HCT116 (cell line): ENCODE data around the gene TOX2. TPM values are rescaled to one million over a fixed set of nuclear protein-coding genes. Genes with fewer than 3 reads are reported as not detected.

ENCODE experiments used
- ATAC-seq: fragments of 200-7000 bp; cut with Tn5 transposase; 2 replicates; pipeline ENCODE4 v1.9.1; 2020; ENCODE audit warnings: mild to moderate bottlenecking, moderate library complexity
- BruUV-seq: library from RNA; stranded (reverse); fragments of 400-500 nt; replicated peaks from 2 replicates; lab custom pipeline; 2021; lab: Mats Ljungman, UMichigan
- CTCF ChIA-PET: fragments of 300-600 bp; sonication (Branson Sonifier 250); formaldehyde crosslinking; loops from one replicate; lab custom pipeline; 2021; ENCODE audit warnings: antibody characterized with exemption; lab: Charles Lee
- POLR2A ChIA-PET: fragments of 300-600, 350-600 bp; sonication (Branson Sonifier 250); formaldehyde crosslinking; loops from one replicate; lab custom pipeline; 2021; ENCODE audit warnings: antibody characterized with exemption; lab: Charles Lee
- RAD21 ChIA-PET, 2 experiments: fragments of 300-600 bp; sonication (Branson Sonifier 250); formaldehyde crosslinking; loops; one replicate each; lab custom pipeline; 2023; ENCODE audit warnings: low total read pairs in 2 of 2; ENCODE audit not compliant: uncharacterized antibody in 2 of 2, unreplicated experiment in 2 of 2, low non-redundant PET in 1 of 2; lab: Charles Lee
- DNase-seq: peaks from one replicate; pipeline ENCODE4 v3.0.0-alpha.2; 2010; ENCODE audit warnings: low read depth, low spot score
- H2AFZ ChIP-seq: fragments of 200-600 bp; shearing (Covaris generic), sonication (generic); 2 replicates; pipeline ENCODE4 v1.6.1; 2017; ENCODE audit warnings: low read depth, mixed run types, mixed read lengths, antibody characterized with exemption, low read length; ENCODE audit not compliant: poor library complexity, severe bottlenecking
- H3K27ac ChIP-seq: 2 replicates; pipeline ENCODE4 v1.5.1; 2012; ENCODE audit warnings: low read depth, low read length
- H3K27me3 ChIP-seq: fragments of 200-600 bp; sonication (generic); 2 replicates; pipeline ENCODE4 v1.6.1; 2016; ENCODE audit warnings: mixed run types, low read length, mixed read lengths; ENCODE audit not compliant: insufficient read depth
- H3K36me3 ChIP-seq, 2 experiments: fragments of 200-500 bp in 1 of 2; fragments of 200-600 bp in 1 of 2; sonication (Bioruptor generic) in 1 of 2; sonication (generic) in 1 of 2; 2 replicates each; pipeline versions ENCODE4 v1.5.1 to v1.6.1; 2014 to 2016; ENCODE audit warnings: low read length in 2 of 2, inconsistent platforms in 1 of 2, mixed read lengths in 1 of 2, mixed run types in 1 of 2; ENCODE audit not compliant: insufficient read depth in 2 of 2, control insufficient read depth in 1 of 2
- H3K4me1 ChIP-seq, 2 experiments: fragments of 200-600 bp in 1 of 2; sonication (generic) in 1 of 2; 2 replicates each; pipeline versions ENCODE4 v1.5.1 to v1.6.1; 2012 to 2017; ENCODE audit warnings: low read length in 2 of 2, inconsistent platforms in 1 of 2, mild to moderate bottlenecking in 1 of 2, mixed read lengths in 1 of 2, mixed run types in 1 of 2, moderate library complexity in 1 of 2; ENCODE audit not compliant: insufficient read depth in 2 of 2, control insufficient read depth in 1 of 2
- H3K4me2 ChIP-seq: fragments of 200-600 bp; sonication (generic); 2 replicates; pipeline ENCODE4 v1.6.1; 2017; ENCODE audit warnings: mixed run types, low read length, mixed read lengths
- H3K4me3 ChIP-seq, 2 experiments: fragments of 200-600 bp in 1 of 2; sonication (generic) in 1 of 2; replicated peaks in 1 of 2; 2 replicates each; pipeline ENCODE4 v1.5.1; 2011 to 2016; ENCODE audit warnings: low read length in 2 of 2, control low read depth in 1 of 2, low read depth in 1 of 2, mild to moderate bottlenecking in 1 of 2, mixed read lengths in 1 of 2, mixed run types in 1 of 2
- H3K79me2 ChIP-seq: fragments of 200-600 bp; sonication (generic); 2 replicates; pipeline ENCODE4 v1.6.1; 2017; ENCODE audit warnings: mild to moderate bottlenecking, mixed run types, low read length, moderate library complexity, mixed read lengths; ENCODE audit not compliant: insufficient read depth
- H3K9ac ChIP-seq: fragments of 200-600 bp; sonication (generic); 2 replicates; pipeline ENCODE4 v1.6.1; 2016; ENCODE audit warnings: low read length, mixed read lengths
- H3K9me2 ChIP-seq: fragments of 200-600 bp; sonication (generic), shearing (Covaris generic); 2 replicates; pipeline ENCODE4 v1.6.1; 2017; ENCODE audit warnings: mixed run types, mild to moderate bottlenecking, moderate library complexity; ENCODE audit not compliant: insufficient read depth
- H3K9me3 ChIP-seq, 2 experiments: fragments of 200-500 bp in 1 of 2; fragments of 200-600 bp in 1 of 2; sonication (Bioruptor generic) in 1 of 2; sonication (generic) in 1 of 2; 2 replicates each; pipeline ENCODE4 v1.6.1; 2014 to 2017; ENCODE audit warnings: low read length in 2 of 2, mixed read lengths in 2 of 2, inconsistent platforms in 1 of 2, low read depth in 1 of 2, mild to moderate bottlenecking in 1 of 2, mixed run types in 1 of 2, moderate library complexity in 1 of 2; ENCODE audit not compliant: control insufficient read depth in 1 of 2, insufficient read depth in 1 of 2
- H4K20me1 ChIP-seq: fragments of 200-600 bp; sonication (generic), shearing (Covaris generic); 2 replicates; pipeline ENCODE4 v1.6.1; 2017; ENCODE audit warnings: mixed run types, mild to moderate bottlenecking, moderate library complexity; ENCODE audit not compliant: insufficient read depth
- CBX3 ChIP-seq: IDR thresholded peaks from 2 replicates; pipeline ENCODE4 v1.6.1; 2012; ENCODE audit warnings: low read depth
- CEBPB ChIP-seq: IDR thresholded peaks from 2 replicates; pipeline ENCODE4 v1.6.1; 2012; ENCODE audit warnings: low read depth
- EGR1 ChIP-seq: IDR thresholded peaks from 2 replicates; pipeline ENCODE4 v1.6.1; 2012; ENCODE audit warnings: low read depth
- EZH2phosphoT487 ChIP-seq: fragments of 200-600 bp; IDR thresholded peaks from 2 replicates; pipeline ENCODE4 v1.6.1; 2018; ENCODE audit warnings: antibody characterized with exemption, borderline replicate concordance
- JUND ChIP-seq: IDR thresholded peaks from 2 replicates; pipeline ENCODE4 v1.6.1; 2012
- POLR2A ChIP-seq: IDR thresholded peaks from 2 replicates; pipeline ENCODE4 v1.7.0; 2011; ENCODE audit warnings: borderline replicate concordance; ENCODE audit not compliant: insufficient read depth, insufficient read length; ENCODE audit errors: extremely low read depth
- POLR2AphosphoS5 ChIP-seq: IDR thresholded peaks from 2 replicates; pipeline ENCODE4 v1.6.1; 2011; ENCODE audit warnings: mild to moderate bottlenecking, low read depth, low read length, moderate library complexity
- RAD21 ChIP-seq: IDR thresholded peaks from 2 replicates; pipeline ENCODE4 v1.6.1; 2012; ENCODE audit warnings: low read depth, mild to moderate bottlenecking
- SP1 ChIP-seq: IDR thresholded peaks from 2 replicates; pipeline ENCODE4 v1.6.1; 2012; ENCODE audit warnings: low read depth
- SRF ChIP-seq: IDR thresholded peaks from 2 replicates; pipeline ENCODE4 v1.6.1; 2012; ENCODE audit warnings: low read depth
- TCF7L2 ChIP-seq: IDR thresholded peaks from 2 replicates; pipeline ENCODE4 v1.7.0; 2011; ENCODE audit warnings: borderline replicate concordance, inconsistent platforms; ENCODE audit not compliant: insufficient read depth, insufficient read length; ENCODE audit errors: extremely low read depth
- YY1 ChIP-seq: IDR thresholded peaks from 2 replicates; pipeline ENCODE4 v1.6.1; 2011; ENCODE audit warnings: low read length, low read depth, moderate library complexity, mild to moderate bottlenecking; ENCODE audit not compliant: insufficient replicate concordance; ENCODE audit errors: extremely low read depth
- ZFX ChIP-seq: fragments of 450-650 bp; IDR thresholded peaks from 2 replicates; pipeline ENCODE4 v1.6.1; 2017
- intact Hi-C: fragments of 100-400 bp; cut with micrococcal nuclease; formaldehyde crosslinking; loops from 2 replicates; pipeline ENCODE4 v1.10.0; 2022
- total RNA-seq: library from RNA; stranded (reverse); gene quantifications from one replicate; pipeline ENCODE4 v1.2.1, GENCODE V29; 2021; ENCODE audit not compliant: unreplicated experiment
- TF ChIP-seq, protein P1 (sequence below): IDR thresholded peaks from 2 replicates; pipeline ENCODE4 v1.6.1; 2011; ENCODE audit warnings: mild to moderate bottlenecking, low read length, moderate library complexity; ENCODE audit not compliant: insufficient replicate concordance; ENCODE audit errors: extremely low read depth
- TF ChIP-seq, protein P2 (sequence below): IDR thresholded peaks from 2 replicates; pipeline ENCODE4 v1.6.1; 2012

Gene TOX2
- total RNA-seq, 1 experiment from 2014 or later: 39.6 TPM

DNA sequence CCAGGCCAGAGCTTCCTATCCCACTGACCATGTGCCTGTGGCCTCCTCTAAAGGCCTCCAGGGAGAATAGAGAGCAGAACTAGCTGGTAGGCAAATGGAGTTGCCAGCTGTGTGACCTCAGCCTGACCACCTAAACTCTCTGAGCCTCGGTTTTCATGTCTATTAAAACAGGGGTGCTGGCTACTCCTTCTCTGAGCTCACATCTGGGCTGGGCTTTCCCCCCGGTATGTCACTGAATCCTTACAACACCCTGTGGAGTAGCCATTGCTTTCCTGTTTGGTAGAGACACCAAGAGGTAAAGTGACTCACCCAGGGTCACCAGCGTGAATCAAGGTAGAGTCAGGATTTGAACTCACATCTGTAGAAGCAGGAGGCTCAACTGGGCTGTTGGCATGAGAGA, 140.2 kb downstream of the TOX2 start:
- Histone ChIP-seq H3K4me3 (no peak overlapping the region), H3K27me3 (no peaks in the 10 kb centered on the region), H3K79me2 (no peaks in the 10 kb centered on the region), H4K20me1 (no peaks in the 10 kb centered on the region), H3K9ac (no peak overlapping the region), H3K27ac (no peak overlapping the region), H3K36me3 (no peaks in the 10 kb centered on the region; a peak in 1 of 4 replicates), H2AFZ (no peak overlapping the region), H3K4me2 (no peak overlapping the region), H3K9me2 (no peaks in the 10 kb centered on the region), H3K9me3 (no peaks in the 10 kb centered on the region), H3K4me1 (no peaks in the 10 kb centered on the region)
- RAD21 ChIA-PET: no interaction called here
- POLR2A ChIA-PET: no interaction called here
- DNase-seq (no peak), ATAC-seq (no peak)
- TF ChIP-seq EZH2phosphoT487 (no peak), CBX3 (no peak), EGR1 (no peak), CEBPB (no peak), POLR2AphosphoS5 (no peak), RAD21 (no peak), YY1 (no peak), JUND (no peak), ZFX (no peak), POLR2A (no peak), SRF (no peak), TCF7L2 (no peak), SP1 (no peak)
- TF ChIP-seq, protein P1, sequence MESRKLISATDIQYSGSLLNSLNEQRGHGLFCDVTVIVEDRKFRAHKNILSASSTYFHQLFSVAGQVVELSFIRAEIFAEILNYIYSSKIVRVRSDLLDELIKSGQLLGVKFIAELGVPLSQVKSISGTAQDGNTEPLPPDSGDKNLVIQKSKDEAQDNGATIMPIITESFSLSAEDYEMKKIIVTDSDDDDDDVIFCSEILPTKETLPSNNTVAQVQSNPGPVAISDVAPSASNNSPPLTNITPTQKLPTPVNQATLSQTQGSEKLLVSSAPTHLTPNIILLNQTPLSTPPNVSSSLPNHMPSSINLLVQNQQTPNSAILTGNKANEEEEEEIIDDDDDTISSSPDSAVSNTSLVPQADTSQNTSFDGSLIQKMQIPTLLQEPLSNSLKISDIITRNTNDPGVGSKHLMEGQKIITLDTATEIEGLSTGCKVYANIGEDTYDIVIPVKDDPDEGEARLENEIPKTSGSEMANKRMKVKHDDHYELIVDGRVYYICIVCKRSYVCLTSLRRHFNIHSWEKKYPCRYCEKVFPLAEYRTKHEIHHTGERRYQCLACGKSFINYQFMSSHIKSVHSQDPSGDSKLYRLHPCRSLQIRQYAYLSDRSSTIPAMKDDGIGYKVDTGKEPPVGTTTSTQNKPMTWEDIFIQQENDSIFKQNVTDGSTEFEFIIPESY: no peak
- TF ChIP-seq, protein P2, sequence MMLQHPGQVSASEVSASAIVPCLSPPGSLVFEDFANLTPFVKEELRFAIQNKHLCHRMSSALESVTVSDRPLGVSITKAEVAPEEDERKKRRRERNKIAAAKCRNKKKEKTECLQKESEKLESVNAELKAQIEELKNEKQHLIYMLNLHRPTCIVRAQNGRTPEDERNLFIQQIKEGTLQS: no peak
- BruUV-seq: no TSS peak
- intact Hi-C loops: no loop called here
- CTCF ChIA-PET: no interaction called here
